Measurements from ENCODE around the gene SLC28A1.

DNA sequence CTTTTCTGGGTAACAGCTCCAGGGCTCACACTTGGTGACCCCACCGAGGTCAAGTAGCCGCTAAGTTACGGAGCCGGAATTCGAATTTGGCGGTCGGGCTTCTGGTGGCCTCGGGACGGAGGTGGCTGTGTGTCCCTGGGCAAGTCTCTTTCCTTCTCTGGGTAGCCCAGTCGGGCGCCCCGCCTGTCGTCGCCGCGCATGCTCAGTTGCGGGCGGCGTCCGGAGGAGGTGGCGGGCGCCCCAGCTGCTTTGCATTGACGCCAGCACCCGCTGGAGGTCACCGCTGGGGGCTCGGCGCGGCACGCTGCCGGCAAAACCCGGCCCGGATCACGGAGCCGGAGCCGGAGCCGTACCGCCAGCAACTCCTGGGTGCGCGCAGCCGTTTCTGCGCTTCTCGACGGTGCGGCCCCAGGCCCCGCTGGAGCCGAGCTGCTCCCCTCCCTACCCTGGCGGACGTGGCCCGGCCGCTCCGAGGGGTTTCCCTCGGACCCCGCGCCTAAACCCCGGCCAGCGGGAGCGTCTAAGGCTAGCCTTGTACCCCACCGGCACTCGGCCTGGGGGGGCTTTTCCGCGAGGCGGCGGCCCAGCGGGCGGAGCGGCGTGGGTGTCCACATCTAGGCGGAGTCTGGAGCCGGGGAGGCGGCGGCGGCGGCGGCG, 96.7 kb downstream of the SLC28A1 start:
- TF ChIP-seq, protein P1, sequence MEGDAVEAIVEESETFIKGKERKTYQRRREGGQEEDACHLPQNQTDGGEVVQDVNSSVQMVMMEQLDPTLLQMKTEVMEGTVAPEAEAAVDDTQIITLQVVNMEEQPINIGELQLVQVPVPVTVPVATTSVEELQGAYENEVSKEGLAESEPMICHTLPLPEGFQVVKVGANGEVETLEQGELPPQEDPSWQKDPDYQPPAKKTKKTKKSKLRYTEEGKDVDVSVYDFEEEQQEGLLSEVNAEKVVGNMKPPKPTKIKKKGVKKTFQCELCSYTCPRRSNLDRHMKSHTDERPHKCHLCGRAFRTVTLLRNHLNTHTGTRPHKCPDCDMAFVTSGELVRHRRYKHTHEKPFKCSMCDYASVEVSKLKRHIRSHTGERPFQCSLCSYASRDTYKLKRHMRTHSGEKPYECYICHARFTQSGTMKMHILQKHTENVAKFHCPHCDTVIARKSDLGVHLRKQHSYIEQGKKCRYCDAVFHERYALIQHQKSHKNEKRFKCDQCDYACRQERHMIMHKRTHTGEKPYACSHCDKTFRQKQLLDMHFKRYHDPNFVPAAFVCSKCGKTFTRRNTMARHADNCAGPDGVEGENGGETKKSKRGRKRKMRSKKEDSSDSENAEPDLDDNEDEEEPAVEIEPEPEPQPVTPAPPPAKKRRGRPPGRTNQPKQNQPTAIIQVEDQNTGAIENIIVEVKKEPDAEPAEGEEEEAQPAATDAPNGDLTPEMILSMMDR (IDR thresholded peaks at IDR 0.05): no peak
- TF ChIP-seq EZH2 (IDR thresholded peaks at IDR 0.05; ENCODE audit: borderline replicate concordance, insufficient read depth, low read depth, low read length, poor library complexity, severe bottlenecking): no peak

Measured in B cell (primary cell).